GM15510 (cell line): ENCODE data around the gene WTIP.

Experiments used
- POLR2A ChIP-seq: IDR thresholded peaks from 3 replicates; pipeline ENCODE4 v1.6.1; 2011; ENCODE audit warnings: borderline replicate concordance; ENCODE audit not compliant: insufficient read length; ENCODE audit errors: extremely low read depth

WTIP gene

GRCh38 chr19:34480971-34481841 is at the start of gene WTIP:
Gene WTIP, plus strand, starts transcription at chr19:34481758. Its CDS starts 217 bp downstream, at chr19:34481975.
- TF ChIP-seq POLR2A = no peak

- TF ChIP-seq POLR2A = no peak
Measured at GRCh38 chr19:34432797-34433196, 48.8 kb upstream of the WTIP start.

GRCh38 chr19:34436716-34437115 is 44.8 kb upstream of the WTIP start:
- no peak for TF ChIP-seq POLR2A

- no peak for TF ChIP-seq POLR2A
Measured at GRCh38 chr19:34448191-34448590, 33.4 kb upstream of the WTIP start.

- TF ChIP-seq POLR2A = no peak
Measured at GRCh38 chr19:34452723-34453122, 28.8 kb upstream of the WTIP start.

GRCh38 chr19:34454091-34454490 is 27.5 kb upstream of the WTIP start:
- no peak for TF ChIP-seq POLR2A

GRCh38 chr19:34454685-34455084 is 26.9 kb upstream of the WTIP start:
- TF ChIP-seq POLR2A = no peak

GRCh38 chr19:34457446-34457845 is 24.1 kb upstream of the WTIP start:
- TF ChIP-seq POLR2A = no peak

GRCh38 chr19:34458677-34459076 is 22.9 kb upstream of the WTIP start:
- no peak for TF ChIP-seq POLR2A

- no peak for TF ChIP-seq POLR2A
Measured at GRCh38 chr19:34459614-34460013, 21.9 kb upstream of the WTIP start.

GRCh38 chr19:34461375-34462100 is 20.0 kb upstream of the WTIP start:
- TF ChIP-seq POLR2A = no peak

- no peak for TF ChIP-seq POLR2A
Measured at GRCh38 chr19:34468409-34468808, 13.1 kb upstream of the WTIP start.

- no peak for TF ChIP-seq POLR2A
Measured at GRCh38 chr19:34471906-34472700, 9.5 kb upstream of the WTIP start.

GRCh38 chr19:34474233-34474989 is 7.1 kb upstream of the WTIP start:
- no peak for TF ChIP-seq POLR2A

GRCh38 chr19:34475026-34475974 is 6.3 kb upstream of the WTIP start:
- TF ChIP-seq POLR2A = no peak
